ENCODE results near the gene SRP72.

GRCh38 chr4:56433280-56433679 lies 34.1 kb upstream of the SRP72 start:
- TF ChIP-seq CTCF (IDR thresholded peaks at IDR 0.05; ENCODE audit: low read depth, low read length) (no peak), POLR2A (IDR thresholded peaks at IDR 0.05; ENCODE audit: extremely low read depth, insufficient read length) (no peak)
